Islet of Langerhans (tissue), 1 donor: Measurements from ENCODE around the gene PEX3.
A peak's percentile ranks its signal among the peaks of the same experiment; 100 is the strongest.
"Not testable (repeated sequence)": the region's sequence is repeated elsewhere in the genome, so short reads cannot be mapped to it uniquely, and the experiment has no call there.

Experiments used
- FAIRE-seq: peaks from one replicate; lab custom pipeline; 2011; peaks lifted over from hg19 to GRCh38; lab: Jason Lieb, UNC

Gene PEX3

GRCh38 chr6:143449082-143449713 is 1.4 kb upstream of the PEX3 start:
- FAIRE-seq, result no peak

DNA sequence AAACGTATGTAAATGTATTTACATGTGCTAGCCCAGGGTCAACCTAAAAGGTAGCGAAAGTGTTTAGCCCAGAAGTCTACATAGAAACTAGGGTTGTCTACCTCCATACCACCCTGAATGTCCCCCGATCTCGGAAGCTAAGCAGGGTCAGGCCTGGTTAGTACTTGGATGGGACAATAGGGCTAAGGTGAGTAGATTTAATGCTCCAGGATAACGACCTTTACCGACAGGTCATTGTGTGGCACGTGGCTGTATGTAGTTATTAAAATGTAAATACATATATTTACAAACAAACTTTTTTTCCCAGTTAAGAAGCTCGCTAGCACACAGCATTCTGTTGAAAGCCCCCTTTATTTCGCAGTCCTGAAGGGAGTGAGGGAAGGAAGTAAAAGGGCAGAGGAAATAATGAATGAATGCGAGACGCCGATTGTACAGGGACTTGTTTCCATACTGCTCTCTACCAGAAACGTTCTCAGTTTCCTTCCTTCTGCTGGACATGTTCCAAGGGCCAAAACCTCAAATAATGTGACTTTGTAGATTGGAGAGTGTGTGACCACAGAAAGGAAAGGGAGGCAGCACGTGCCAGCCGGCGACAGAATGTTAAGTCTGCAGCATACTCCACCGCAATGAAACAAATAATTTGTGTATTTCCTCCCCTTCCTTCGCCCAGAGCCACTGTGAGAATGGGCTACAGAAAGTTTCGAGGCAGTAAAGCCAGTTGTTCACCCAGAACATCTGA is 722 bp upstream of the PEX3 start:
- FAIRE-seq, result no peak

DNA sequence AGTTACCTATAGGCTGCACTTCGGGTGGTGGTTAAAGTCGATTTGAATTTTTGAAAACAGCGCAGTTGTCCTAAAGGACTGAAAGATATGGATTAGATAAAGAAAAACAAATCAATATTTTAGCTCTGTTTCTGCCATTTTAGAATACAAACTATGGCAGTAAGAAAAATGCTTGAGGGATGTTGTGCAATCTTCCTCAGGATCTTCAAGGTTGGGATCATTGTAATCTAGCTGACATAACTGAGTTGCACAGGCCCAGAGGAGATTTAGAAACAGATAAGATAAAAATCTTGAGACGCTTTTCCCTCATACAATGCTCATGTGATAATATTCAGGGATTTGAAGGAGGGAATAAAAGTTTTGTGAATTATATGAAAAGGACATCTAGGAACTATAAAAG is 926 bp downstream of the PEX3 start:
- FAIRE-seq, result no peak

- no peak for FAIRE-seq
Measured at GRCh38 chr6:143457563-143458359, 7.2 kb downstream of the PEX3 start.

- FAIRE-seq, result no peak
Measured at GRCh38 chr6:143465546-143465945, 14.9 kb downstream of the PEX3 start.

- FAIRE-seq, result peak; percentile 43
Measured at GRCh38 chr6:143468026-143468425, 17.4 kb downstream of the PEX3 start.

- not testable (repeated sequence) for FAIRE-seq
Measured at GRCh38 chr6:143468823-143469222, 18.2 kb downstream of the PEX3 start.

DNA sequence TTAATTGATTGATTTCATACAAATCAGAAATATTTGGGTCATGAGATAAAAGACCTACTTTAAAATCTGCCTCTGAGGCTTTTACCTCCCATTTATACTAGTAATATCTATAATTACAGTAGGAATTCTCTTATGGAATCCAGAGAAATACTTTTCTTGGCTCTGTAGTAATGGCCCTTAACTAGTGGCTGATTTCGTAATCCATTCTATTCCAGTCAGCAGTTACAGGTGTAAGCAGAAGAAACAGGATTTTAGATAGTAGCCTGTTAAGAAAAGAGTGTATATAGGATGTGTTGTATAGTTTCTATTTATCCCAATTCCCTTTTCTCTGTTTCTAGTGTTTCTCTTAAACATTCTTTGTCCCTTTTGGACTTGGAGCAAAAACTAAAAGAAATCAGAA is 21.2 kb downstream of the PEX3 start:
- no peak for FAIRE-seq

GRCh38 chr6:143476545-143476944 is 25.9 kb downstream of the PEX3 start:
- FAIRE-seq, result no peak

- no peak for FAIRE-seq
Measured at GRCh38 chr6:143478479-143479062, 28.0 kb downstream of the PEX3 start.

GRCh38 chr6:143482593-143482992 is 32.0 kb downstream of the PEX3 start:
- no peak for FAIRE-seq

GRCh38 chr6:143485967-143486366 is 35.4 kb downstream of the PEX3 start:
- FAIRE-seq, result no peak

GRCh38 chr6:143486752-143487151 is 36.1 kb downstream of the PEX3 start:
- no peak for FAIRE-seq

DNA sequence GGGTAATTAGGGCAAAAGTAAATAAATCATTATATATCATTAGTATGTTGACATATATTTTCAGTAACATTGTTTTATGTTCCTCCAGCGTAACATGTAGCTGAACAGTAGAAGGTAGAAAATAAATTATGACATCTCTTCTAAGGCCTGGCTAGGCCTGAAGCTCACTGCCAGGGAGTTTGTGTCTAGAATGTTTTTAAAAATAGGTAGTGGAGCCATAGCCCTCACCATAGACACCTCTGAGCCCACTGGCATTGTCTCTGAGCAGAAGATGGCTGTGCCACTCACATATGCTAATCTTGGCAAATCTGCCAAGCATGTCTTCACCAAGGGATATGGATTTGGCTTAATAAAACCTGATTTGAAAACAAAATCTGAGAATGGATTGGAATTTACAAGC is 39.6 kb downstream of the PEX3 start:
- no peak for FAIRE-seq

DNA sequence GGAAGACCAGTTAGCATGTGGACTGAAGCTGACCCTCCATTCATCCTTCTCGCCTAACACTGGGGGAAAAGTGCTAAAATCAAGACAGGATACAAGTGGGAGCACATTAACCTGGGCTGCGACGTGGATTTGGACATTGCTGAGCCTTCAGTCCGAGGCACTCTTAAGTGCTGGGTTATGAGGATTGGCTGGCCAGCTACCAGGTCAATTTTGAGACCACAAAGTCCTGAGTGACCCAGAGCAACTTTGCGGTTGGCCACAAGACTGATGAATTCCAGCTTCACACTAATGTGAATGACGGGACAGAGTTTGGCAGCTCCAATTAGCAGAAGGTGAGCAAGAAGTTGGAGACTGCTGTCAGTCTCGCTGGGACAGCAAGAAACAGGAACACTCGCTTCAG is 40.2 kb downstream of the PEX3 start:
- FAIRE-seq, result no peak

- FAIRE-seq, result no peak
Measured at GRCh38 chr6:143496974-143497373, 46.4 kb downstream of the PEX3 start.

GRCh38 chr6:143498428-143498827 is 47.8 kb downstream of the PEX3 start:
- FAIRE-seq, result no peak

- FAIRE-seq, result no peak
Measured at GRCh38 chr6:143501851-143502250, 51.2 kb downstream of the PEX3 start.

GRCh38 chr6:143504369-143504768 is 53.8 kb downstream of the PEX3 start:
- FAIRE-seq, result no peak

GRCh38 chr6:143505111-143505510 is 54.5 kb downstream of the PEX3 start:
- FAIRE-seq, result no peak

DNA sequence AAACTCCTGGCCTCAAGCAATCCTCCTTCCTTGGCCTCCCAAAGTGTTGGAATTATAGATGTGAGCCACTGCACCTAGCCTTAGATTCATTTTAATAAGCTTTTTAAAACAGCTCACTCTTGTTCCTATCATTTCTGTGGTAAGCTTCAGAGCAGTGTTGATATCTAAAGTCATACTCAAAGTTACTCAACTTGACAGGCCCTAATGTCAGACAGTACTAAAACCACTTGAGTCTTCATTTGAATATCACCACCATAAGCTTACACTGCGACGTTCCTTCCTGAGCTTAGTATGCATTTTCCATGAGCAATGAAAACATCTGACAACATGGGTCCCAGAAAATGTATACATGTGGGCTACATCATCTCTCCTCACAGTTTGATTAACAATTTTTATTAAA is 54.9 kb downstream of the PEX3 start:
- FAIRE-seq, result no peak

DNA sequence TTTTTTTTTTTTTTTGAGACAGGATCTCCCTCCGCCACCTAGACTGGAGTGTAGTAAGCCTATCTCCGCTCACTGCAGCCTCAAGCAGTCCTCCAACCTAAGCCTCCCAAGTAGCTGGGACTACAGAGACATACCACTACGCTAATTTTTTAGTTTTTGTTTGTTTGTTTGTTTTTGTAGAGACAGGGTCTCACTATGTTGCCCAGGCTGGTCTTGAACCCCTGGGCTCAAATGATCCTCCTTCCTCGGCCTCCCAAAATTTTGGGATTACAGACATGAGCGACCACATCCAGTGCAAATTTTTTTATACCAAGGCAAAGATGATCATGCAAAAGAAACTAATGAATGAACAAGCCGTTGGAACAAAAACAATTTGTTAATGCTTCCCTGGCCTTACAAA is 55.6 kb downstream of the PEX3 start:
- no peak for FAIRE-seq

GRCh38 chr6:143506620-143507019 is 56.0 kb downstream of the PEX3 start:
- FAIRE-seq, result no peak
